Transverse colon (tissue), 4 donors: ENCODE measurements around the gene EFEMP2. TPM values are rescaled to one million over a fixed set of nuclear protein-coding genes. Genes with fewer than 3 reads are reported as not detected.

ENCODE experiments used
- DNase-seq: peaks from one replicate; pipeline ENCODE4 v3.0.0-alpha.2; 2019
- H3K27ac ChIP-seq, 4 donors: fragments of 200-600 bp; sonication (generic); 2 replicates each; pipeline ENCODE4 v1.5.1; 2016 to 2018; ENCODE audit warnings: inconsistent platforms in 4 of 4
- H3K27me3 ChIP-seq: fragments of 200-600 bp; sonication (generic); 2 replicates; pipeline ENCODE4 v1.5.1; 2017; ENCODE audit warnings: inconsistent platforms
- H3K36me3 ChIP-seq, 4 donors: fragments of 200-600 bp; sonication (generic); 2 replicates each; pipeline ENCODE4 v1.5.1; 2017 to 2019; ENCODE audit warnings: inconsistent platforms in 4 of 4
- H3K4me1 ChIP-seq, 4 donors: fragments of 200-600 bp; sonication (generic); 2 replicates each; pipeline ENCODE4 v1.5.1; 2017 to 2020; ENCODE audit warnings: inconsistent platforms in 4 of 4
- H3K4me3 ChIP-seq, 4 donors: fragments of 200-600 bp; sonication (generic); 1 replicate in 1 of 4; 2 replicates in 3 of 4; pipeline versions ENCODE4 v1.5.1 to v1.6.1; 2017 to 2019; ENCODE audit warnings: inconsistent platforms in 4 of 4
- H3K9me3 ChIP-seq, 2 donors: fragments of 200-600 bp; sonication (generic); 2 replicates each; pipeline ENCODE4 v1.5.1; 2017 to 2019; ENCODE audit warnings: inconsistent platforms in 2 of 2
- EP300 ChIP-seq: sonication (generic); formaldehyde crosslinking; IDR thresholded peaks from one replicate; pipeline ENCODE4 v1.6.1; 2017; ENCODE audit warnings: antibody characterized with exemption, low read depth
- POLR2A ChIP-seq: fragments of 450-650 bp; IDR thresholded peaks from one replicate; pipeline ENCODE4 v1.6.1; 2016; ENCODE audit warnings: antibody characterized with exemption, mild to moderate bottlenecking, moderate library complexity
- POLR2AphosphoS5 ChIP-seq, 3 donors: sonication (generic); formaldehyde crosslinking; IDR thresholded peaks; one replicate each; pipeline ENCODE4 v1.6.1; 2016; ENCODE audit warnings: antibody characterized with exemption in 3 of 3
- WGBS, 2 donors: methylation state at CpG; one replicate each; pipeline ENCODE4 v1.1.5; 2018; ENCODE audit warnings: low coverage in 1 of 2; 5-methylcytosine and 5-hydroxymethylcytosine counted together
- in situ Hi-C, 4 donors: fragments of 200-750 bp; cut with MboI; loops; one replicate each; pipeline versions ENCODE4 v1.15.0 to v1.15.1; 2017; ENCODE audit warnings: low sequenced_read_pairs in 3 of 4, low pct_ligation_motif_present in 1 of 4, low pct_unique_long_range_greater_than_20kb in 1 of 4
- intact Hi-C: fragments of 100-400 bp; cut with DNase I; formaldehyde crosslinking; loops from one replicate; pipeline ENCODE4 v1.15.1; 2023; ENCODE audit warnings: low total_unique reads
- total RNA-seq, 4 donors: library from RNA; depleted of rRNA; stranded (reverse); fragments of >200 nt; gene quantifications; one replicate each; pipeline ENCODE4 v1.1.0, GENCODE V29; 2016
- TF ChIP-seq, protein P1 (sequence below), 5 experiments: fragments of 200-600 bp in 3 of 5; fragments of 450-650 bp in 2 of 5; sonication (generic) in 3 of 5; IDR thresholded peaks; 1 replicate in 2 of 5; 2 replicates in 3 of 5; pipeline ENCODE4 v1.5.1; 2016 to 2017; ENCODE audit warnings: antibody characterized with exemption in 5 of 5, inconsistent platforms in 3 of 5, mild to moderate bottlenecking in 2 of 5, moderate library complexity in 1 of 5

EFEMP2 gene
- total RNA-seq, 4 donors from 2014 or later = 15.2 to 34.4 (median 25.1) TPM

DNA sequence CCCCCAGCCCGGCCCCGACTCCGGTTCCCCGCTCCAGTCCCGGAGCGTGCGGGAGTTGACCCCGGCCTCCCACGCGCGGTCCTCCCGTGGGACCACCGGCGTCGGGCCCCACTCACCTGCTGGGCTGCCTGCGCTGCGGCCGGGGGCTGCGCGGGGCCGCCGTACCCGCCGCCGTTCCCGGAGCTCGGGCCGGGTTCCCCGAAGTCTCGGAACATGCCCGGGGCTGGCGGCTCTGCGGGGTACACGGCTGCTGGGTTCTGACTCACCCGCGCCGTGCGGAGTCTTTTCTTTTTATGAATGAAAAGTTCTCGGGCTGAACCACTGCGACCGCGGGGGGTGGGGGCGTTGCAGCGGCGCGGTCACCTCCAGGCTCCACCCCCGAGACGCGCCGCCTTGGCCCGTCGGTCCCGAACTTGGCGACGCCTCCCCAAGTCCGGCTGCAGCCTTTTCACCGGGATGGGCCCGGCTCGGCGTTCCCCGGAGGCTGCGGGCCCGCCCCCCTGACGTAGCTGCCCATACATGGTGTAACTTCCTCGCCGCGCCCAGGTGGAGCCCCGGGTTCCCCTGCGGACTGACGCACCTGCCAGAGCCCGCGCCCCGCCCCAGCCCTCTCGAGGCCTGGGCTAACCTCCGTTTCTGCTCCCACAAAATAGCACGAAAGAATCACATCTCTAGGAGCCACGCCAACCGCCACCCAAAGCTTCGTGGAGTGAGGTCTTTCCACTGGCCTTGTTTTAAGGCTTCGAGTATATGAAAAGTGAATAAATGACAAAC, 27.7 kb upstream of the EFEMP2 start, which contains the start of gene FOSL1:
Gene FOSL1, minus strand, starts transcription at position 264 of the 774 bp plus-strand sequence. Its CDS starts 49 bp downstream, at position 215.
- Histone ChIP-seq H3K4me3 (peak within 1 kb of the TSS; percentile 27 to 61 (median 52)), H3K27ac (peak within 1 kb of the TSS; percentile 56 to 78 (median 70)), H3K4me1 (peaks cover 6 to 22% (median 19%) of the 10 kb centered on the region in 4 donors), H3K27me3 (peaks cover 21% of the 10 kb centered on the region), H3K9me3 (no peaks in the 10 kb centered on the region), H3K36me3 (no peaks in the 10 kb centered on the region)
- 3% methylated on average over 43 of the region's 80 CpGs; no CpG with 5 or more reads in 1 of the 2 donors for WGBS, 2 donors
- intact Hi-C loops = no loop called here
- TF ChIP-seq POLR2AphosphoS5 (IDR thresholded peaks at IDR 0.05) (peak; percentile 52 to 77 (median 75)), EP300 (peak; percentile 21), POLR2A (peak; percentile 58)
- TF ChIP-seq, protein P1, sequence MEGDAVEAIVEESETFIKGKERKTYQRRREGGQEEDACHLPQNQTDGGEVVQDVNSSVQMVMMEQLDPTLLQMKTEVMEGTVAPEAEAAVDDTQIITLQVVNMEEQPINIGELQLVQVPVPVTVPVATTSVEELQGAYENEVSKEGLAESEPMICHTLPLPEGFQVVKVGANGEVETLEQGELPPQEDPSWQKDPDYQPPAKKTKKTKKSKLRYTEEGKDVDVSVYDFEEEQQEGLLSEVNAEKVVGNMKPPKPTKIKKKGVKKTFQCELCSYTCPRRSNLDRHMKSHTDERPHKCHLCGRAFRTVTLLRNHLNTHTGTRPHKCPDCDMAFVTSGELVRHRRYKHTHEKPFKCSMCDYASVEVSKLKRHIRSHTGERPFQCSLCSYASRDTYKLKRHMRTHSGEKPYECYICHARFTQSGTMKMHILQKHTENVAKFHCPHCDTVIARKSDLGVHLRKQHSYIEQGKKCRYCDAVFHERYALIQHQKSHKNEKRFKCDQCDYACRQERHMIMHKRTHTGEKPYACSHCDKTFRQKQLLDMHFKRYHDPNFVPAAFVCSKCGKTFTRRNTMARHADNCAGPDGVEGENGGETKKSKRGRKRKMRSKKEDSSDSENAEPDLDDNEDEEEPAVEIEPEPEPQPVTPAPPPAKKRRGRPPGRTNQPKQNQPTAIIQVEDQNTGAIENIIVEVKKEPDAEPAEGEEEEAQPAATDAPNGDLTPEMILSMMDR (IDR thresholded peaks at IDR 0.05) = peak in 1 of 5 experiments; percentile 7
- peak; percentile 97 for DNase-seq
- in situ Hi-C loops = no loop called here

DNA sequence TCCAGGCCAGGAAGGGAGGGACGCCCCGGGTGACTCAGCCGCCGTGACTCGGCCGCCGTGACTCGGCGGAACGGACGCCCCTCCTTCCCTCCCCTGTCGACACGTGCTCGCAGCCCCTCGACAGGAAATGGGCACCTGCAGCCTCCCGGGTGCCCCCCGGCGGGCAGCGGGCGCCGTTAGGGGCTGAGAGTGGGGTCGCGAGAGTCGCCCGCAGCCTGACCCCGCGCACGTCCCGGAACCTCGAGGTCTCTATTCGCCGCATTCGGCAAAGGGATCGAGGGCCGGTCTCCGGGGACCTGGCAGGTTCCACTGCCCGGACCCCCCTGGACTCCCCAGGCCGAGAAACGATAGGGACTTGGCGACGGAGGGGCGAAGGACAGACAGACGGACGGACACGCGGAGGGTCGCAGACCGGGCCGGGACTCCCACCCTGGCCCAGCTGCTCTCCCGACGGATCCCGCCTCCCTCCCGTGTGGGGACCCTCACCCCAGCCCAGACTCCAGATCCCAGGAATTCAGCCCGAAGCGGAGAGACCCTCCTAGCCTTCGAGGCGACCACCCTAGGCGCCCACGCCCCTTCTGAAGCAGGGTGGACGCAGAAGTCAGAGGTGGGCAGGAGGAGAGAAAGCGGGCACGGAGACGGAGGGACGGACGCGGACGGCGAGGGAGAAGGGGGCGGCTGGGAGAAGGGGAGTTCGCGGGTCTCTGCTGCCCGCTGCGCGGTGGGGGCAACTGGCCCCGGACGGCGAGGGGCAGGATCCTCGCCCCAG, 26.9 kb upstream of the EFEMP2 start:
- Histone ChIP-seq H3K4me3 (peak overlapping the region; percentile 27 to 61 (median 52)), H3K36me3 (no peaks in the 10 kb centered on the region), H3K4me1 (peaks cover 6 to 24% (median 19%) of the 10 kb centered on the region in 4 donors), H3K27ac (peak overlapping the region; percentile 56 to 78 (median 70)), H3K27me3 (peaks cover 21% of the 10 kb centered on the region), H3K9me3 (no peaks in the 10 kb centered on the region)
- in situ Hi-C loops (loop anchor here in 2 of 4 donors (25.0 kb wide), 1 partner anchor 88 kb away; no protein-coding TSS in a partner anchor), intact Hi-C loops (no loop called here)
- TF ChIP-seq EP300 (no peak), POLR2A (no peak), POLR2AphosphoS5 (IDR thresholded peaks at IDR 0.05) (peak in 2 of 3 donors; percentile 22 to 45)
- TF ChIP-seq, protein P1 (IDR thresholded peaks at IDR 0.05) = no peak
- peak; percentile 67 for DNase-seq
- 5% methylated on average over 53 of the region's 78 CpGs; no CpG with 5 or more reads in 1 of the 2 donors for WGBS, 2 donors

DNA sequence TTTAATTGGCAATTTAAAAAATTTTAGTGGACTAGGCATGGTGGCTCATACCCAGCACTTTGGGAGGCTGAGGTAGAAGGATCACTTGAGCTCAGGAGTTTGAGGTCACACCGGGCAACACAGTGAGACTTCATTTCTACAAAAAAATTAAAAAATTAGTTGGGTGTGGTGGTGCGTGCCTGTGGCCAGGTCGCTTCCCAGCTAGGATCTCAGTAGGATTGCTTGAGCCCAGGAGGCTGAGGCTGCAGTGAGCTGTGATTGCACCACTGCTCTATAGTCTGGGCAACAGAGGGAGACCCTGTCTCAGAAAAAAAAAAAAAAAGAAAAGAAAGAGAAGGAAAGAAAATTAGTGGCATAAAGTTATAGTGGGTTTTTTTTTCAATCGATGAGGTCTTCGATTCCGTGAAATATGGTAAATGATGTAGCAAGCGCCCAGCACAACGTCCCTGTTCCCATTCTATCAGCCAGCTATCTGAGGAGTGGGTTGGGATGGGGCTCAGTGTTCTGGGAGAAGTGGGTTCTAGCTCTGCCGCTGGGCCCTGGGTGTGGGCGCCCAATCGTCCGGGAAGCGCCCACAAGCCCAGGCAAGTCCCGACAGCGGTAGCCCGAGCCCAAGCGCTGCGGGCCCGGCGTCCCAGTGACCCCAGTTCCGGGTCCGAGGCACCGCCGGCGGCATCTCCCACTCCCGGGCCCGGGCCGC, 26.2 kb upstream of the EFEMP2 start:
- H3K27me3 ChIP-seq = peaks cover 21% of the 10 kb centered on the region
- peak overlapping the region in 3 of 4 donors; percentile 44 to 61 (median 60) for H3K4me3 ChIP-seq

More for the DNA sequence above, 26.2 kb upstream of the EFEMP2 start:
- Histone ChIP-seq H3K36me3 (no peaks in the 10 kb centered on the region), H3K4me1 (peaks cover 6 to 30% (median 20%) of the 10 kb centered on the region in 4 donors), H3K9me3 (no peaks in the 10 kb centered on the region), H3K27ac (peak overlapping the region in 2 of 4 donors; percentile 70 to 78)
- DNase-seq = no peak
- WGBS, 2 donors = 36 to 80% methylated on average over 8 to 20 of the region's 28 CpGs
- in situ Hi-C loops = loop anchor here in 2 of 4 donors (25.0 kb wide), 1 partner anchor 88 kb away; no protein-coding TSS in a partner anchor
- intact Hi-C loops = no loop called here
- TF ChIP-seq EP300 (no peak), POLR2A (no peak), POLR2AphosphoS5 (IDR thresholded peaks at IDR 0.05) (no peak)
- TF ChIP-seq, protein P1 (IDR thresholded peaks at IDR 0.05) = no peak
